ENCODE measurements around the gene TUFM. TPM values are rescaled to one million over a fixed set of nuclear protein-coding genes. Genes with fewer than 3 reads are reported as not detected.

Gene TUFM
- 105 and 111 TPM in 2 replicates for total RNA-seq

GRCh38 chr16:28846080-28846932, at the start of gene TUFM:
Gene TUFM (minus strand): TSS chr16:28846348. CDS start chr16:28846269, 79 bp downstream.

DNA sequence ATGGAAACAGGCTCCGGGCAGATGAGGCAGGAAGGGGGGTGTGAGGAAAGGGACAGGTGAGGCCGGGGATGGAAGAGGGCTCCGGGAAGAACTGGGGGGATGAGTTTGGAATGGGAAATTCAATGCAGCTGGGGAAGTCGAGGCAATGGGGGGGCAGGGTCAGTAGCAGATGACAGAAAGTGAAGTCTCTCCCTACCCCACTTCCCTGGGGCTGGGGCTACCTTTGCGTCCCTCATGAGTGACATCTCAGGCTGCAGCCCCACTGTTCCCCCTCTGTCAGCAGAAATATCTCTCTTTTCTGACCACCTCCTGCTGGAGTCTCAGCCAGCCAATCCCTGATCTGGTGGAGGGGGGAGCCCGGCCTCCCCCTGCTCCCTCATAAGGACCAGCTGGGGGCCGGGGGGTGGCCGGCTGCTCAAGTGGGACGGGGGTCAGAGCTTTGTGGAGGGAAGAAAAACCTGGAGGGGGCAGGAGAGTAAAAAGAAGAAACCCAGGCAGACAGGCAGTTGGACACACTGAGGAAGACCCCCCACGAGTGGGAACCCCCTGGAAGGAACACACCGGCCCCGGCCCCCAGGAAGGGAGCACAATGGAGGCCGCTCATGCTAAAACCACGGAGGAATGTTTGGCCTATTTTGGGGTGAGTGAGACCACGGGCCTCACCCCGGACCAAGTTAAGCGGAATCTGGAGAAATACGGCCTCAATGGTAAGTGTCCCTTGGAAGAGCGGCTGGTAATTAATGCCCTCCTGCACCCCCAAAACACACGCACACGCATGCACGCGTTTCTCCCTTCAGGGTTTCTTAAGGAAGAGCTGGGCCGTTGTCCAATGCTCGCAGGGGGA, 32.2 kb upstream of the TUFM start, which contains the start of gene ATP2A1:
Gene ATP2A1, plus strand, starts transcription at position 406 of the 844 bp plus-strand sequence. Its CDS starts 184 bp downstream, at position 590.

GRCh38 chr16:28822520-28823290, 23.4 kb downstream of the TUFM start, which contains the start of gene ATXN2L:
Gene ATXN2L (plus strand): TSS chr16:28822999. CDS start chr16:28823260, 261 bp downstream.

Other genes with a start within 250 kb of the TUFM start
- gene SULT1A2, start 249.3 kb downstream of the TUFM start, total RNA-seq = not detected in 2 replicates
- 0.60 and 5.2 TPM in 2 replicates for gene SULT1A1, start 236.3 kb downstream of the TUFM start, total RNA-seq
- gene NPIPB8, start 208.3 kb downstream of the TUFM start, total RNA-seq = not detected in 2 replicates
- 120 and 238 TPM in 2 replicates for gene EIF3C, start 134.9 kb downstream of the TUFM start, total RNA-seq
- gene NPIPB9, start 94.6 kb downstream of the TUFM start, total RNA-seq = 2.4 TPM in 1 of 2 replicates, not detected in the other
- 28.1 and 32.5 TPM in 2 replicates for gene ATXN2L, start 23.3 kb downstream of the TUFM start, total RNA-seq
- 12.2 and 13.2 TPM in 2 replicates for gene SH2B1, start 17.5 kb upstream of the TUFM start, total RNA-seq
- 0.16 and 0.43 TPM in 2 replicates for gene ATP2A1, start 32.1 kb upstream of the TUFM start, total RNA-seq
- 35.1 and 35.5 TPM in 2 replicates for gene RABEP2, start 78.9 kb upstream of the TUFM start, total RNA-seq
- not detected in 2 replicates for gene CD19, start 85.6 kb upstream of the TUFM start, total RNA-seq
- gene NFATC2IP, start 104.6 kb upstream of the TUFM start, total RNA-seq = 8.8 and 12.9 TPM in 2 replicates
- gene SPNS1, start 128.4 kb upstream of the TUFM start, total RNA-seq = 25.5 and 29.0 TPM in 2 replicates
- 0.47 and 1.1 TPM in 2 replicates for gene LAT, start 138.7 kb upstream of the TUFM start, total RNA-seq

Data from bronchial smooth muscle cell (primary cell).